Femur (tissue), 1 donor: ENCODE data around the gene IPO9.
"Not testable (repeated sequence)": the region's sequence is repeated elsewhere in the genome, so short reads cannot be mapped to it uniquely, and the experiment has no call there.

Source experiments
- DNase-seq: peaks from one replicate; pipeline ENCODE4 v3.0.0-alpha.2; 2017

Gene IPO9

GRCh38 chr1:201890806-201891450 is 62.0 kb downstream of the IPO9 start:
- no peak for DNase-seq

DNA sequence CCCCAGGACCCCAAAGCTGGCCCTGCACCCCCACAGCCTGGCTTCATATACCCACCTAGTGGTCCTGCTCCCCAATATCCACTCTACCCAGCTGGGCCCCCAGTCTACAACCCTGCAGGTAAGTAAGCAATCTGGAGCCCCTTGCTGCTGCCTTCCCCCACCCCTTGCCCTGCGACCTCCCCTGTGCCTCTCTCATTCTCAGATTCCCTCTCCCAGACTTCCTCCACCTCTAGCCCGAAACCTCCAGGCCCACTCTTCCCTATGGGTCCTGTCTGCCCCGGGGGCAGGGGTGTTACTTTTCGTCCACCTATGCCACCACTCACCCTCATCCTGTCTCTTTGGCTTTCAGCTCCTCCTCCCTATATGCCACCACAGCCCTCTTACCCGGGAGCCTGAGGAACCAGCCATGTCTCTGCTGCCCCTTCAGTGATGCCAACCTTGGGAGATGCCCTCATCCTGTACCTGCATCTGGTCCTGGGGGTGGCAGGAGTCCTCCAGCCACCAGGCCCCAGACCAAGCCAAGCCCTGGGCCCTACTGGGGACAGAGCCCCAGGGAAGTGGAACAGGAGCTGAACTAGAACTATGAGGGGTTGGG is 62.6 kb downstream of the IPO9 start:
- no peak for DNase-seq

DNA sequence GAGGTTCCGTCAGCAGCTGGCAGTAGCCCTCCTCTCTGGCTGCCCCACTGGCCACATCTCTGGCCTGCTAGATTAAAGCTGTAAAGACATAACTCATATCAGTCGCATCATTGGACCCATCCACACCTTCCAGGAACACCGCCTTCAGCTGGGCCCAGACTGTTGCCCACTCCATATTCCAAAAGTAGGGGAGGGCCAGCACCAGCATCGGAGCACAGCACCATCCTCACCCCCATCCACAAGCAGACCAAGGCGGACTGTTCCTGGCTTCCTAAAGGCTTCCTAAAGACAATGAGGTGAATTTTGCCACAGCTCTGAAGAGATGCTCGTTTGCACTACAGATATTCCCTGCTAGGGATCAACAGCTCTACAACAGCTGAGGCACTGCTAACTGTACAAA is 63.3 kb downstream of the IPO9 start:
- DNase-seq, result no peak

- DNase-seq, result no peak
Measured at GRCh38 chr1:201893431-201893830, 64.5 kb downstream of the IPO9 start.

- no peak for DNase-seq
Measured at GRCh38 chr1:201894343-201895119, 65.6 kb downstream of the IPO9 start.

DNA sequence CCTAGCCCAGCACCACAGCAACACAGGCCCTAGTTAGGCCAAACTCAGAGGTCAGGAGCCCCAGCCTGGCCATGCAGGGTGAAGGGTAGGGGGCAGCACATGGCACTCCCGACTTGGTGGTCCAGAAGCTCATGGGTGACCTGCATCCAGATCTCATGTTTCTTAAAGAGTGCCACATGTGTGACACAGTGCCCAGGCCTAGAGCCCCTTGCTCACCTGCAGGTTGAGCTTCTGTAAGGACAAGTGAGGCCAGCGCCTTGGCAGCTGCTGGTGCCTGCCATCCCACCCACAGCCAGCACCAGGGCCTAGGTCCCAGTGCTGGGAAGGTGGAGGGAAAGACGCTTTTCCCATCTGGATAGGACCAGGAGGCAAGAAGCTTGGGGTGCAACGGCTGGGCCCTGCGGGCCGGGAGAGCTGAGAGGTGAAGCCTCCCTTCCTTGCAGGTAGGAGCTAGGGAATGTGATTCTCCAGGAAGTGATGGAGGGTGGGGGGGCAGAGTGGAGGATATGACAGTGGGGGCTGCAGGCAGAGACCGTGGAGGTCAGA is 66.2 kb downstream of the IPO9 start:
- DNase-seq, result no peak

- peak; percentile 91 for DNase-seq
Measured at GRCh38 chr1:201895913-201896807, 67.2 kb downstream of the IPO9 start.

DNA sequence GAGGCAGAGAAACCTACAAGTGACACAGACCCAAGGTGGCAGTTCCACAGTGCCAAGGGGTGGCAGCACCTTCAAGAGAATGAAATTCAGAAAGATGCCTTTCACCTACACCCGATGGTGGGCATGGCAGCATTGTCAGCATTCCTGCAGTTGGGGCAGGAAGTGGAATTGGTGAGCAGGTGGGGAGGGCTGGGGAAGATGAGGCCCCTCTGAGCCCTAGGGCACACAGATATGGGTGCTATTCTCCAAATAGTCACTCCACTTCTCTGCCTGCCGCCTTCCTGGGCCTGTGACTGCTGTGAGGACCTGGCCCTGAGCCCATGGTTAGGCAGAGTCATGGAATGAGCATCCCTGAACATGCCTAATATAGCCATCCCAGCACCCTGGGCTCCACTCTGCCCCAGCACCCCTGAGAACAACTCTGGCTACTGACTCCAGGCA is 68.0 kb downstream of the IPO9 start:
- no peak for DNase-seq

DNA sequence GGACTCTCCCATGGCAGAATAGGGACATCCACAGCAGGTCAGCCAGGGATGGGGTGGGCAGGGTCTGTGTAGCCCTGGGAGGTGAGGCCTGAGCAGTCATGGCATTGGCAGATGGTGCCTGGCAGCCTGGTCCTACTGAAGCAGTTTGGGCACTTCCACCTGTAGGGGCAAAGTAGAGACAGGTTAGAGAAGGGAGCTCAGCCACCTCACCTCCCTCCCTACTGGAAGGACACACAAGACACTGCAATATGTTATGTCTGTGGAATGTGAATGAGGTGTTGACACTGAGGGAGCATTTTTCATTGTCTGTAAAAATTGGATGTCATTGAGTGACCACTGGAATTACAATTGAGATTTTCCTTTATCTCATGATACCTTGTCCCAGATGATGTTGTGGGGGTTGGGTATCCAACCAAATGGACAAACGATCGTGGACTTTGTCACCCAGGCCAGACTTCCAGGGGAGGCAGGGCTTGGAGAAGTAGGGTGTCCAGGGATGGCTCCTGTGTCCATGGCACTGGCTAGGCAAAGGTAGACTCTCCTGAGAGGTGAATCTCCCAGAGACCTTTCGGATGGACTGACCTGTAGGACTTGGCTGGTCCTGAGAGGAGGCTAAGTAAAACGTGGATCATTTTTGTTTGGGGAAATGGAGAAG is 69.4 kb downstream of the IPO9 start:
- no peak for DNase-seq

- DNase-seq, result no peak
Measured at GRCh38 chr1:201898992-201899391, 70.0 kb downstream of the IPO9 start.

GRCh38 chr1:201899683-201900429 is 70.9 kb downstream of the IPO9 start:
- DNase-seq, result no peak

DNA sequence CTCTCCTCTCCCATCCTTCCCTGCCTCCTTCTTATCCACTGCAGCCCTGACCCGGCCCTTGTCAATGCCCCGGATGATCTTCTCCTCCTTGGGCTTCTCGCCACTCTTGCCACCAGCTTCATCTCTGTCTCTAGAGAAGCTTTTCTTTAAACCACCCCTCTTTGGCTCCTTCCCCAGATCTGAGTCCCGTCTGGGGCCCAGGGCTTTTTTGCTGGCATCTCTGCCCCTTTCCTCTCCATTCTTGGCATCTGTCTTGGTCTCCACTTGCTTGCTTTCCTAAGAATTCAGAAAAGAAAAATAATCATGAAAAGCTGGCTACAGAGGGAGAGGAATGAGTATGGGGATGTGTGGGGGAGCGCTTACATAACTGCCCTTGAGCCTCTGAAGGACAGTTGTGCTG is 71.5 kb downstream of the IPO9 start:
- DNase-seq, result no peak

DNA sequence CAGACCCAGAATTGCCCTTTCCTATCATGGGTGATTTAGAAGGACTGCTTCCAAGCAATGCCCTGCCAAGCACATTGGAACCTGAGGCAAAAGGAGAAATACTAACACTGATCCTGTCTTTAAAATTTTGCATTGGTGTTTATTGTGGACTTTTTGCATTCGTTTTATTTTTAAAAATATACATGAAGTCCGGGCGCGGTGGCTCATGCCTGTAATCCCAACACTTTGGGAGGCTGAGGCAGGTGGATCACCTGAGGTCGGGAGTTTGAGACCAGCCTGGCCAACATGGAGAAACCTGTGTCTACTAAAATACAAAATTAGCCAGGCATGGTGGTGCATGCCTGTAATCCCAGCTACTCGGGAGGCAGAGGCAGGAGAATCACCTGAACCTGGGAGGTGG is 72.1 kb downstream of the IPO9 start:
- DNase-seq, result not testable (repeated sequence)

DNA sequence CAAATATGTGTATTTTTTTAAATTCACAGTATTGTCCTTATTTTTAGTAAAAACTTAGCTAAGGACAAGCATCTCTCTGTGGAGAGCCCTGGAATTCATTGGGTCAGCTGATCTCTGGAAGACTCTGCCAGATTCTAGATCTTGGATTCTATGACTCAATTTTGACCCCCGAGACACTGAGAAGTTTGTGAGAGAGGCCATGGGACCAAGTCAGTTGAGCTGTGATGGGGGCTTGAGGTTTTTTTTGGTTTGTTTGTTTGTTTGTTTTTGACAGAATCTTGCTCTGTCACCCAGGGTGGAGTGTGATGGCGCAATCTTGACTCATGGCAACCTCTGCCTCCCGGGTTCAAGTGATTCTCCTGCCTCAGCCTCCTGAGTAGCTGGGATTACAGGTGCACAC is 73.2 kb downstream of the IPO9 start:
- no peak for DNase-seq

DNA sequence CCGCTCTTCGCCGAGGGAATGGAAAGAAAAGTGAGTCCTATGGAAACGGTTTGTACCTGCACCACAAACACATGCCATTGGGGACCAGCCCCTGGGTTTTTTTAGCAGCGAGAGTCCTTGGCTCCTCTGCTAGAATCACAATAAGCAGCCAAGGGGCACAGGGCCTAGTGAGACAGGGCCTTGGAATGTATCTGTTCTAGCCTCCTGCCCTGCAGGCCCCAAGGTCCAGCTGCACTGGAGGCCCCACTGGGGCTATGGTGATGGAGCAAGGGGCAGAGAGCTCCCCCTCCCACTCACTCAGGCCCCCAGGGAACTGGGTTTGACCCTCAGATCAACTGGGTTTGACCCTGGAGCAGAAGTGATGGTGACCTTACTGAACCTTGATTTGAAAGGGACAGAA is 74.2 kb downstream of the IPO9 start:
- no peak for DNase-seq

DNA sequence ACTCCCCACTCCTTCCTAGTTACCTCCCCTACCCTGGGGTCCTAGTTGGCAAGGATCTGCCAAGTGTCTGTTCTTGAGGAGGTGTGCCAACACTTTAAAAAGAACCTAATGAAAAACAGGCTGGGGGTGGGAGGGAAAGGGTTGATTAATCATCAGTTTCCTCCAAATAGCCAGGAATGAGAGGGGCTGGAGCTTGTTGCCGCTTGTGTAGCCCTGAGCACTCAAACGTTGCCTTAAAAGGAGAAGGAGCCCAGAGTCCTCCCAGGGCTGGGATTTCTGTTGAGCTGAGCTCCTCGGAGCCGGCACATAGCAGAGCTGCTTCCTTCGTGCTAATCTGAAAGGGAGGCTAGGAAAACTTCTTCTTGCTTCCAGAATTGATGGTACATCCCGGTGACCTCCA is 75.6 kb downstream of the IPO9 start:
- DNase-seq, result no peak

- no peak for DNase-seq
Measured at GRCh38 chr1:201905234-201905890, 76.4 kb downstream of the IPO9 start.

DNA sequence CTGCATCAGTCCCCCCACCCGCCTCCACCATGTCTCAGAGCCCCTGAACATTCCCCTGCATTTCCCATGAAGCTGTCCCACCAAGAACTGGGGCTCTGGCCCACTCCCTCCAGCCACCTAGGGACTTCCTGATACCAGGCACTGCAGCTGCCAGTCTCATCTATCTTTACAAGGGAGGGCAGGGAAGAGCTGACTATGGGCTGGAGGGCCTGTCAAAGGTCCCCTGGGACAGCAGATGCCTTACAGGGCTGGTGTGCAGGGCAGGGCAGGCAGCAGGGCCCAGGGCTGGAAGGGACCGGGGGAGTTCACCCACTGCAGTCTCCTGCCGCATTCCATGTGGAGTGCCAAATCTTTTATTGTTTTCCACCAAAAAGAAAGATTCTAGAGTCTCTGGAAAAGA is 77.4 kb downstream of the IPO9 start:
- no peak for DNase-seq

DNA sequence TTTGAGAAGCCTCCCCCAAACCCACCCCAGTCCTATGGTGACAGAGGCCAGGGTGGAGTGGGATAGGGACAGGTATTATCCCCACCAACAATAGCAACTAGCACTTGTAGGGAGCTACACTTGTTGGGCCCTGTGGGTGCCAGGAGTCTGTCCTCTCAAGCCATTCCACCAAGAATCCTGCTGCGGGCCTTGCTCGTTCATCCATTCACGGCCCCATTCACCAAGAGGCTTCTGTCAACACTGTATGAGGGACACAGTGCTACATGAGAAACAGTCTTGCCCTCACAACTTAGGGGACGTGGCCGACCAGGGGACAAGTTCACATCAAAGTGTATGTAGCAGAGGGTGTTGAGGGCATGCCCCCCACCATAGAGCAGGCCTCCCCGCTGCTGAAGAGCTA is 78.7 kb downstream of the IPO9 start:
- DNase-seq, result no peak

DNA sequence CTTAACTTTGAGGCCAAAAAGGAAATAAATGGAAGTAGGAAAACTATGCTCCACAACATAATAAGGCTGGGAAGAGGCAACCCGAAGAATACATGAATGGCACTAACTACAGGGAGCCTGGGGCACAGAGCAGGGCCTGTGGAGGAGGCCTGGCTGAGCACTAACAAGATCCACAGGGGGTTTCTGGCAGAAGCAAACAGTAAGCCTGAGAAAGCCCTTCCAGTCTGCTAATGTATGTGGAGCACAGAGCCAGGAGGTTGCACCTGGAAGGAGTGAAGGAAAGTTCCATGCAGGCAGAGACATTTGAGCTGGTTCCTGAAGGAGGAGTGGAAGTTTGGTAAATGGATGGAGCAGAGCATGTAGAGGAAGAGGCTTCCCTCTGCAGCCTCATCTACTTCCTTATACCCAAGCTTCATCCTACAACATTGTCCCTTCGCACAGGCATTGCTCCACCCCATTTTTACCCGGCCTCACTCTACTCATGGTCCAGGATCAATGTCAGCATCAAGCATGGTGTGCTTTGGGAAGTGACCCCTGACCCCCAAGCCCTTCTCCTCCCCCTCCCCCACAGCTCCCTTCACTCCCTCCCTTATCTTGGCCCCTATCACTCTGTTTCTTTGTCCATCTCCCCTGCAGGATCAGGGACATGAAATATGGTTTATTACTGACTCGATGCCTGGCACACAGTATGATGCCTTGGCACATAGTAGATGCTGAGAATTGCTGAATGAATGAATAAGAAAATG is 83.0 kb downstream of the IPO9 start:
- DNase-seq, result no peak
